ENCODE results near the gene CCDC136.

CCDC136 gene

GRCh38 chr7:128812514-128813168 lies 20.9 kb downstream of the CCDC136 start:
- no peak overlapping the region for H3K27ac ChIP-seq (ENCODE audit: low read depth, low read length, poor library complexity, severe bottlenecking)
- H2AFZ ChIP-seq (ENCODE audit: low read length): no peak overlapping the region
- no peaks in the 10 kb centered on the region for H3K9me2 ChIP-seq (ENCODE audit: low read depth, low read length)
- H3K4me1 ChIP-seq (ENCODE audit: insufficient read depth, low read length, severe bottlenecking): no peaks in the 10 kb centered on the region
- no peaks in the 10 kb centered on the region for H4K20me1 ChIP-seq (ENCODE audit: insufficient read depth, low read length)
- H3K79me2 ChIP-seq (ENCODE audit: insufficient read depth, low read length): no peaks in the 10 kb centered on the region
- H3K9ac ChIP-seq (ENCODE audit: low read length): no peak overlapping the region
- H3K27me3 ChIP-seq (ENCODE audit: insufficient read depth, low read length): peaks cover 10% of the 10 kb centered on the region; the same call in 1 of the 2 replicates
- H3F3A ChIP-seq (ENCODE audit: insufficient read depth, low read length): no peaks in the 10 kb centered on the region
- H3K36me3 ChIP-seq (ENCODE audit: insufficient read depth, low read length): no peaks in the 10 kb centered on the region
- no peak overlapping the region for H3K4me3 ChIP-seq (ENCODE audit: low read depth, low read length, poor library complexity, severe bottlenecking)
- no peak overlapping the region for H3K4me2 ChIP-seq (ENCODE audit: low read length)
- no peaks in the 10 kb centered on the region for H3K9me3 ChIP-seq (ENCODE audit: low read length)
- no peak for TF ChIP-seq EZH2 (IDR thresholded peaks at IDR 0.05; ENCODE audit: borderline replicate concordance, low read length)
- no peak for TF ChIP-seq CTCF (IDR thresholded peaks at IDR 0.05; ENCODE audit: low read length)

GRCh38 chr7:128814499-128814898 lies 22.7 kb downstream of the CCDC136 start:
- Histone ChIP-seq H3K27ac (ENCODE audit: low read depth, low read length, poor library complexity, severe bottlenecking) (no peak overlapping the region), H3K9me3 (ENCODE audit: low read length) (no peaks in the 10 kb centered on the region), H3K9me2 (ENCODE audit: low read depth, low read length) (no peaks in the 10 kb centered on the region), H3K4me1 (ENCODE audit: insufficient read depth, low read length, severe bottlenecking) (no peaks in the 10 kb centered on the region), H3K9ac (ENCODE audit: low read length) (no peak overlapping the region), H3K4me2 (ENCODE audit: low read length) (no peak overlapping the region), H2AFZ (ENCODE audit: low read length) (no peak overlapping the region), H4K20me1 (ENCODE audit: insufficient read depth, low read length) (no peaks in the 10 kb centered on the region), H3F3A (ENCODE audit: insufficient read depth, low read length) (no peaks in the 10 kb centered on the region), H3K36me3 (ENCODE audit: insufficient read depth, low read length) (no peaks in the 10 kb centered on the region), H3K4me3 (ENCODE audit: low read depth, low read length, poor library complexity, severe bottlenecking) (no peak overlapping the region), H3K79me2 (ENCODE audit: insufficient read depth, low read length) (no peaks in the 10 kb centered on the region), H3K27me3 (ENCODE audit: insufficient read depth, low read length) (0 out of 2 replicates have a peak, but pooled peaks cover 10% of the 10 kb centered on the region)
- no peak for TF ChIP-seq CTCF (IDR thresholded peaks at IDR 0.05; ENCODE audit: low read length)
- no peak for TF ChIP-seq EZH2 (IDR thresholded peaks at IDR 0.05; ENCODE audit: borderline replicate concordance, low read length)

GRCh38 chr7:128815289-128815942 lies 23.6 kb downstream of the CCDC136 start:
- no peak for TF ChIP-seq CTCF (IDR thresholded peaks at IDR 0.05; ENCODE audit: low read length)
- no peak for TF ChIP-seq EZH2 (IDR thresholded peaks at IDR 0.05; ENCODE audit: borderline replicate concordance, low read length)
- Histone ChIP-seq H4K20me1 (ENCODE audit: insufficient read depth, low read length) (no peaks in the 10 kb centered on the region), H3K4me1 (ENCODE audit: insufficient read depth, low read length, severe bottlenecking) (peaks cover 5% of the 10 kb centered on the region), H3K79me2 (ENCODE audit: insufficient read depth, low read length) (no peaks in the 10 kb centered on the region), H3K9me3 (ENCODE audit: low read length) (no peaks in the 10 kb centered on the region), H3K27me3 (ENCODE audit: insufficient read depth, low read length) (0 out of 2 replicates have a peak, but pooled peaks cover 10% of the 10 kb centered on the region), H3K9ac (ENCODE audit: low read length) (no peak overlapping the region), H3K4me3 (ENCODE audit: low read depth, low read length, poor library complexity, severe bottlenecking) (no peak overlapping the region), H2AFZ (ENCODE audit: low read length) (no peak overlapping the region), H3F3A (ENCODE audit: insufficient read depth, low read length) (no peaks in the 10 kb centered on the region), H3K4me2 (ENCODE audit: low read length) (no peak overlapping the region), H3K36me3 (ENCODE audit: insufficient read depth, low read length) (no peaks in the 10 kb centered on the region), H3K27ac (ENCODE audit: low read depth, low read length, poor library complexity, severe bottlenecking) (no peak overlapping the region), H3K9me2 (ENCODE audit: low read depth, low read length) (no peaks in the 10 kb centered on the region)

All from OCI-LY1 (cell line).